HepG2 (cell line): ENCODE data around the gene DAD1. TPM values are rescaled to one million over a fixed set of nuclear protein-coding genes. Genes with fewer than 3 reads are reported as not detected.

ENCODE experiments used
- ATAC-seq: fragments of 200-7000 bp; cut with Tn5 transposase; 3 replicates; pipeline ENCODE4 v1.9.1; 2020; ENCODE audit warnings: mild to moderate bottlenecking, moderate library complexity
- BruUV-seq: library from RNA; stranded (reverse); fragments of 400-500 nt; replicated peaks from 2 replicates; lab custom pipeline; 2021; lab: Mats Ljungman, UMichigan
- CTCF ChIA-PET: fragments of 300-600 bp; formaldehyde crosslinking; extraction: SDS; loops from one replicate; lab custom pipeline; 2021; ENCODE audit warnings: low total read pairs, inconsistent platforms, low intra/inter-chr PET ratio; lab: Yijun Ruan, JAX
- POLR2A ChIA-PET: fragments of 350-600 bp; sonication (Branson Sonifier 250); formaldehyde crosslinking; loops from one replicate; lab custom pipeline; 2020; ENCODE audit warnings: antibody characterized with exemption, inconsistent platforms; lab: Yijun Ruan, JAX
- DNase-seq: peaks from one replicate; pipeline ENCODE4 v3.0.0-alpha.2; 2015; ENCODE audit warnings: low spot score
- FAIRE-seq: peaks from 3 replicates; lab custom pipeline; 2011; peaks lifted over from hg19 to GRCh38; lab: Jason Lieb, UNC
- H2AFZ ChIP-seq: one replicate; pipeline ENCODE4 v1.6.1; 2011; ENCODE audit warnings: low read length, inconsistent platforms
- H3K27ac ChIP-seq: fragments of 300-600 bp; 3 replicates; pipeline ENCODE4 v1.8.0; 2011; ENCODE audit warnings: mixed run types, mild to moderate bottlenecking, mixed read lengths, low read length, inconsistent platforms; ENCODE audit not compliant: insufficient read depth; ENCODE audit errors: extremely low read length
- H3K27me3 ChIP-seq, 2 experiments: fragments of 200-600 bp in 1 of 2; 2 replicates in 1 of 2; 3 replicates in 1 of 2; pipeline versions ENCODE4 v1.6.0 to v1.8.0; 2011; ENCODE audit warnings: low read length in 2 of 2, mild to moderate bottlenecking in 2 of 2, moderate library complexity in 2 of 2, inconsistent platforms in 1 of 2; ENCODE audit not compliant: insufficient read depth in 2 of 2, control insufficient read depth in 1 of 2
- H3K36me3 ChIP-seq, 2 experiments: fragments of 200-600 bp in 1 of 2; replicated peaks in 1 of 2; 2 replicates in 1 of 2; 3 replicates in 1 of 2; pipeline versions ENCODE4 v1.5.1 to v1.8.0; 2011; ENCODE audit warnings: low read length in 2 of 2, inconsistent platforms in 1 of 2; ENCODE audit not compliant: insufficient read depth in 2 of 2, control insufficient read depth in 1 of 2
- H3K4me1 ChIP-seq: 2 replicates; pipeline ENCODE4 v1.5.1; 2012; ENCODE audit warnings: low read length, inconsistent platforms; ENCODE audit not compliant: insufficient read depth
- H3K4me2 ChIP-seq: 2 replicates; pipeline ENCODE4 v1.6.0; 2011; ENCODE audit warnings: low read depth, low read length, inconsistent platforms
- H3K4me3 ChIP-seq, 3 experiments: fragments of 200-600 bp in 1 of 3; sonication (generic), shearing (Covaris generic) in 1 of 3; replicated peaks in 1 of 3; 2 replicates each; pipeline ENCODE4 v1.5.1; 2011 to 2016; ENCODE audit warnings: low read length in 3 of 3, inconsistent platforms in 2 of 3, low read depth in 2 of 3, mild to moderate bottlenecking in 2 of 3, control low read depth in 1 of 3, mixed read lengths in 1 of 3; ENCODE audit not compliant: insufficient read depth in 1 of 3
- H3K79me2 ChIP-seq: one replicate; pipeline ENCODE4 v1.6.1; 2011; ENCODE audit warnings: low read length, inconsistent platforms; ENCODE audit not compliant: insufficient read depth
- H3K9ac ChIP-seq: 2 replicates; pipeline ENCODE4 v1.6.0; 2011; ENCODE audit warnings: mild to moderate bottlenecking, low read depth, low read length, inconsistent platforms; ENCODE audit not compliant: insufficient read depth
- H3K9me3 ChIP-seq: 2 replicates; pipeline ENCODE4 v1.5.1; 2012; ENCODE audit warnings: mild to moderate bottlenecking, low read length
- H4K20me1 ChIP-seq: 2 replicates; pipeline ENCODE4 v1.6.0; 2011; ENCODE audit warnings: inconsistent platforms, mild to moderate bottlenecking, low read length, moderate library complexity; ENCODE audit not compliant: insufficient read depth
- AHR ChIP-seq: IDR thresholded peaks from 2 replicates; pipeline ENCODE4 v1.6.1; 2018; ENCODE audit warnings: missing genetic modification reagents, missing compliant biosample characterization
- CBX2 ChIP-seq, 2 experiments: fragments of 200-600 bp in 1 of 2; sonication (generic); formaldehyde crosslinking in 1 of 2; IDR thresholded peaks; 2 replicates each; pipeline versions ENCODE4 v1.7.0 to v1.8.1; 2018 to 2022; ENCODE audit warnings: low read depth in 2 of 2, low read length in 1 of 2, mild to moderate bottlenecking in 1 of 2, missing genetic modification reagents in 1 of 2
- HNF1A ChIP-seq, 2 experiments: sonication (generic) in 1 of 2; formaldehyde crosslinking in 1 of 2; IDR thresholded peaks; 2 replicates each; pipeline versions ENCODE4 v1.4.0 to v1.6.1; 2016 to 2020; ENCODE audit warnings: borderline replicate concordance in 1 of 2, low read depth in 1 of 2, mild to moderate bottlenecking in 1 of 2, missing genetic modification reagents in 1 of 2
- KMT2A ChIP-seq: sonication (generic); formaldehyde crosslinking; IDR thresholded peaks from 2 replicates; pipeline ENCODE4 v1.4.0; 2020; ENCODE audit warnings: missing genetic modification reagents
- MAFG ChIP-seq: sonication (generic); formaldehyde crosslinking; IDR thresholded peaks from 2 replicates; pipeline ENCODE4 v1.5.1; 2020; ENCODE audit warnings: mild to moderate bottlenecking, missing genetic modification reagents
- MZF1 ChIP-seq: sonication (generic); formaldehyde crosslinking; IDR thresholded peaks from 2 replicates; pipeline ENCODE4 v1.8.1; 2023; ENCODE audit warnings: mild to moderate bottlenecking, missing genetic modification reagents, borderline replicate concordance
- NCOA2 ChIP-seq: sonication (generic); formaldehyde crosslinking; IDR thresholded peaks from 2 replicates; pipeline ENCODE4 v1.8.0; 2022; ENCODE audit warnings: inconsistent platforms
- RBFOX2 ChIP-seq: fragments of 200-400 bp; formaldehyde crosslinking; IDR thresholded peaks from 2 replicates; pipeline ENCODE4 v1.6.1; 2017; ENCODE audit warnings: low read depth, mild to moderate bottlenecking, low read length
- SATB2 ChIP-seq: sonication (generic); formaldehyde crosslinking; IDR thresholded peaks from 2 replicates; pipeline ENCODE4 v1.5.0; 2020; ENCODE audit warnings: missing genetic modification reagents
- SOX5 ChIP-seq: IDR thresholded peaks from 2 replicates; pipeline ENCODE4 v1.6.1; 2016; ENCODE audit warnings: borderline replicate concordance
- SP2 ChIP-seq: sonication (generic); formaldehyde crosslinking; IDR thresholded peaks from 2 replicates; pipeline ENCODE4 v1.5.1; 2020; ENCODE audit warnings: mild to moderate bottlenecking, missing genetic modification reagents
- TBX2 ChIP-seq: sonication (generic); formaldehyde crosslinking; IDR thresholded peaks from 2 replicates; pipeline ENCODE4 v1.5.0; 2020; ENCODE audit warnings: missing genetic modification reagents, mild to moderate bottlenecking, borderline replicate concordance
- TSC22D2 ChIP-seq: sonication (generic); formaldehyde crosslinking; IDR thresholded peaks from 2 replicates; pipeline ENCODE4 v1.5.1; 2020; ENCODE audit warnings: missing genetic modification reagents, mild to moderate bottlenecking, borderline replicate concordance
- XBP1 ChIP-seq: sonication (generic); formaldehyde crosslinking; IDR thresholded peaks from 2 replicates; pipeline ENCODE4 v1.5.0; 2020; ENCODE audit warnings: missing genetic modification reagents
- ZBTB38 ChIP-seq: sonication (generic); formaldehyde crosslinking; IDR thresholded peaks from 2 replicates; pipeline ENCODE4 v1.5.1; 2020; ENCODE audit warnings: mild to moderate bottlenecking, missing genetic modification reagents
- ZNF484 ChIP-seq: sonication (generic); formaldehyde crosslinking; IDR thresholded peaks from 2 replicates; pipeline ENCODE4 v1.5.1; 2020; ENCODE audit warnings: mild to moderate bottlenecking, low read depth, missing genetic modification reagents, borderline replicate concordance
- ZNF660 ChIP-seq: sonication (generic); formaldehyde crosslinking; IDR thresholded peaks from 2 replicates; pipeline ENCODE4 v1.5.1; 2020; ENCODE audit warnings: mild to moderate bottlenecking, low read depth, missing genetic modification reagents, borderline replicate concordance
- ZNF704 ChIP-seq: sonication (generic); formaldehyde crosslinking; IDR thresholded peaks from 2 replicates; pipeline ENCODE4 v1.8.1; 2023; ENCODE audit warnings: mild to moderate bottlenecking, inconsistent platforms, moderate library complexity, missing genetic modification reagents, borderline replicate concordance
- ZNF749 ChIP-seq: sonication (generic); formaldehyde crosslinking; IDR thresholded peaks from 2 replicates; pipeline ENCODE4 v1.8.0; 2022; ENCODE audit warnings: mild to moderate bottlenecking, missing genetic modification reagents, moderate library complexity, borderline replicate concordance
- WGBS: methylation state at CpG from one replicate; pipeline ENCODE4 v1.1.6; 2017; ENCODE audit warnings: low lambda C conversion rate; 5-methylcytosine and 5-hydroxymethylcytosine counted together
- in situ Hi-C: cut with HindIII; loops from 2 replicates; pipeline ENCODE4 v1.10.0; 2017; ENCODE audit warnings: low pct_unique_long_range_greater_than_20kb; ENCODE audit not compliant: extremely low pct_ligation_motif_present
- intact Hi-C: fragments of 100-400 bp; cut with micrococcal nuclease; formaldehyde crosslinking; loops from one replicate; pipeline ENCODE4 v1.10.0; 2022; ENCODE audit not compliant: unreplicated experiment
- polyA plus RNA-seq, 8 experiments: library from polyadenylated mRNA; depleted of rRNA in 3 of 8; stranded (reverse) in 7 of 8; unstranded in 1 of 8; fragments of >200 nt; fragmentation: Illumina TruSeq in 4 of 8; extraction: Trizol in 4 of 8; gene quantifications; 2 replicates each; pipeline versions ENCODE4 v1.2.1 to v1.2.3, GENCODE V29; 2011 to 2016; ENCODE audit warnings: low read depth in 4 of 8, missing spikeins in 1 of 8, mixed read lengths in 1 of 8; ENCODE audit not compliant: insufficient read depth in 1 of 8
- total RNA-seq, 5 experiments: library from RNA; depleted of rRNA; stranded (reverse); fragments of >200 nt; fragmentation: Illumina TruSeq; extraction: Trizol; gene quantifications; 2 replicates each; pipeline ENCODE4 v1.2.3, GENCODE V29; 2016; ENCODE audit warnings: low read depth in 1 of 5

Gene DAD1
- total and polyA plus RNA-seq, 2 of the 13 experiments (the other 11 are each of a cell fraction or from before 2014, with no cell fraction given), result 558 to 626 TPM

- Histone ChIP-seq H3K79me2 (no peaks in the 10 kb centered on the region), H3K4me1 (peaks cover 9% of the 10 kb centered on the region), H2AFZ (no peak overlapping the region), H4K20me1 (no peaks in the 10 kb centered on the region), H3K9ac (no peak overlapping the region), H3K27ac (no peak overlapping the region), H3K27me3 (peaks cover 0 to 8% of the 10 kb centered on the region in 2 experiments; a peak in 2 of 5 replicates), H3K4me3 (no peak overlapping the region), H3K4me2 (no peak overlapping the region), H3K36me3 (no peaks in the 10 kb centered on the region), H3K9me3 (no peaks in the 10 kb centered on the region)
- WGBS, result 45% methylated on average over 2 of the region's 2 CpGs
- ATAC-seq, result no peak
- TF ChIP-seq TBX2 (CRISPR knock-in tag), result no peak
- no peak for TF ChIP-seq RBFOX2
- TF ChIP-seq ZNF704 (CRISPR knock-in tag), result no peak
- TF ChIP-seq SP2 (CRISPR knock-in tag), result no peak
- no peak for TF ChIP-seq CBX2 (IDR thresholded peaks at IDR 0.05; ENCODE audit: low read depth, low read length)
- TF ChIP-seq CBX2 (CRISPR knock-in tag; IDR thresholded peaks at IDR 0.05; ENCODE audit: low read depth), result no peak
- TF ChIP-seq AHR (CRISPR knock-in tag), result no peak
- no peak for TF ChIP-seq NCOA2 (CRISPR knock-in tag)
- no peak for TF ChIP-seq ZNF749 (CRISPR knock-in tag)
- TF ChIP-seq ZBTB38 (CRISPR knock-in tag), result no peak
- TF ChIP-seq XBP1 (CRISPR knock-in tag), result no peak
- no peak for TF ChIP-seq SOX5 (CRISPR knock-in tag)
- no peak for TF ChIP-seq KMT2A (CRISPR knock-in tag)
- TF ChIP-seq MZF1 (CRISPR knock-in tag), result no peak
- TF ChIP-seq ZNF660 (CRISPR knock-in tag), result no peak
- TF ChIP-seq SATB2 (CRISPR knock-in tag), result no peak
- TF ChIP-seq MAFG (CRISPR knock-in tag), result no peak
- TF ChIP-seq ZNF484 (CRISPR knock-in tag), result no peak
- TF ChIP-seq HNF1A (IDR thresholded peaks at IDR 0.05; ENCODE audit: low read depth), result no peak
- TF ChIP-seq HNF1A (CRISPR knock-in tag; IDR thresholded peaks at IDR 0.05; ENCODE audit: borderline replicate concordance), result no peak
- TF ChIP-seq TSC22D2 (CRISPR knock-in tag), result no peak
- no peak for FAIRE-seq
- no peak for DNase-seq
- no TSS peak for BruUV-seq
- intact Hi-C loops, result no loop called here
- POLR2A ChIA-PET, result no interaction called here
- in situ Hi-C loops, result no loop called here
- CTCF ChIA-PET, result no interaction called here
These were observed 41.5 kb upstream of the DAD1 start for GRCh38 chr14:22630486-22630885.
